ENCODE data around the gene C8B. TPM values are rescaled to one million over a fixed set of nuclear protein-coding genes. Genes with fewer than 3 reads are reported as not detected.

C8B gene
- polyA plus RNA-seq, 4 donors, result 0.06 to 0.45 (median 0.15) TPM; not detected in 1

DNA sequence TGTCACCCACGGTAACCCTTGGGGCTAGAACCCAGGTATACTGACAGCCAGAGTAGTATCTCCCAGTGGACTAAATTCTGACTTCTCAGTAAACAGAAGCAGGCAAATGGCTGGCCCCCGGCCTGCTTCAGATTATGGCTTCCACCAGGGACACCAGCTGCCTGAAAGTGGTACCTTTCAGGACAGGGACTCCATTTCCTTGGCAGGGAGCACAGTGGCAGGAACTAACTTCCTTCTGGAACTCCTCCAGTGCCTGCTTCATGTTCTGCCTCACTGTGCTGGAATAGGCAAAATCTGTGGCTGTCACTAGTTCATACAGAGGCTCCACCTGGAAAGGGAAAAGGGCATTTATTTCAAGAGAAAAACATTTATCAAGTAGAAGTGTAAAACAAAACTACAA, 32.7 kb downstream of the C8B start:
- Histone ChIP-seq H3K27me3 (ENCODE audit: control insufficient read depth in 3 of 3, insufficient read depth in 3 of 3, low read length in 3 of 3) (no peaks in the 10 kb centered on the region), H3K9me3 (ENCODE audit: control insufficient read depth in 2 of 2, insufficient read depth in 1 of 2, low read depth in 1 of 2, low read length in 1 of 2) (peaks cover 0 to 4% of the 10 kb centered on the region in 2 donors), H3K4me3 (ENCODE audit: low read depth in 1 of 3, low read length in 3 of 3) (no peak overlapping the region), H3K27ac (ENCODE audit: low read depth in 1 of 3, low read length in 2 of 3) (no peak overlapping the region), H3K4me1 (ENCODE audit: control insufficient read depth in 3 of 3, insufficient read depth in 2 of 3, low read depth in 1 of 3, low read length in 2 of 3) (no peaks in the 10 kb centered on the region), H3K36me3 (ENCODE audit: control insufficient read depth in 3 of 3, insufficient read depth in 2 of 3, low read depth in 1 of 3, low read length in 3 of 3) (no peaks in the 10 kb centered on the region)
- DNase-seq (no peak), FAIRE-seq (no peak)
- WGBS, 3 donors, result 55 to 72% (median 69%) methylated on average over 2 of the region's 2 CpGs

DNA sequence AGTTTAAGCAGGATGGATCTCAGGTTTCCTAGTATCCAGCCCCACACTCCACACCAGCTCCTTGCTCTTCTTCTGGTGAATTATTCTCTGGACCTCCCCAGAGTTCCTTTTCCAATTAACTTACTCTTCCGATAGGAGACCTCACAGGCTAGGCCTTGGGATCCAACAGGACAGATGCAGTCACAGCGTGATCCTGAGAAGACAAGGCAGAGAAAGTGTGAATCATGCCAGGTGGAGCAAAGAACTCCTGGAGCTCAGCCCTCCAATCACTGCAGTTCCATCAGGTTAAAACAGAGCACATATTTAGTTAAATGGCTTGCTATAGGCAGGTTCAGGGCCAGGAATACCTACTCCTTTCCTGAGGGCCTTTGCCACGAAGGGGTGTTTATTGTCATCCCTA, 34.1 kb downstream of the C8B start:
- WGBS, 3 donors, result 81 to 85% (median 85%) methylated on average over 3 of the region's 3 CpGs
- Histone ChIP-seq H3K4me3 (ENCODE audit: low read depth in 1 of 3, low read length in 3 of 3) (no peak overlapping the region), H3K4me1 (ENCODE audit: control insufficient read depth in 3 of 3, insufficient read depth in 2 of 3, low read depth in 1 of 3, low read length in 2 of 3) (no peaks in the 10 kb centered on the region), H3K9me3 (ENCODE audit: control insufficient read depth in 2 of 2, insufficient read depth in 1 of 2, low read depth in 1 of 2, low read length in 1 of 2) (peaks cover 0 to 4% of the 10 kb centered on the region in 2 donors), H3K27me3 (ENCODE audit: control insufficient read depth in 3 of 3, insufficient read depth in 3 of 3, low read length in 3 of 3) (no peaks in the 10 kb centered on the region), H3K36me3 (ENCODE audit: control insufficient read depth in 3 of 3, insufficient read depth in 2 of 3, low read depth in 1 of 3, low read length in 3 of 3) (no peaks in the 10 kb centered on the region), H3K27ac (ENCODE audit: low read depth in 1 of 3, low read length in 2 of 3) (no peak overlapping the region)
- DNase-seq (no peak), FAIRE-seq (no peak)

DNA sequence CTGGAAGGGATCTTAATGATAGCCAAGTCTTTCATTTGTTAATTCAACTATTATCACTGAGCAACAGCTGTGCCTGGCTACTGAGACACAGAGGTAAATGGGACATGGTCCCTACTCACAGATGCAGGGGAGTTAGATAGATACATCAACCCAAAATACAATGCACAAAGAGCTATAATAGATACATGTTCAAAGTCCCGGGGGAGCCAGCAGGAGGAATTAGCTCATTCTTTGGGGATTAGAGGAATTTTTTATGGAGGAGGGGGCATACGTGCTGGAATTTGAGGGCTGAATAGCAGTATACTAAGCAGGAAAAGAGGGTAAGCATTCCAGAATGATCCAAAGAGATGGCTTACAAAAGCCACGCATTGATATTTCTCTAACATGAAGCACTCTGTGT, 34.6 kb downstream of the C8B start:
- H3K9me3 ChIP-seq (ENCODE audit: control insufficient read depth in 2 of 2, insufficient read depth in 1 of 2, low read depth in 1 of 2, low read length in 1 of 2), result peaks cover 0 to 4% of the 10 kb centered on the region in 2 donors
- DNase-seq (no peak), FAIRE-seq (no peak)
- no peak overlapping the region for H3K27ac ChIP-seq (ENCODE audit: low read depth in 1 of 3, low read length in 2 of 3)
- WGBS, 3 donors, result 68 to 80% (median 73%) methylated on average over 3 of the region's 3 CpGs
- H3K4me1 ChIP-seq (ENCODE audit: control insufficient read depth in 3 of 3, insufficient read depth in 2 of 3, low read depth in 1 of 3, low read length in 2 of 3), result no peaks in the 10 kb centered on the region
- no peak overlapping the region for H3K4me3 ChIP-seq (ENCODE audit: low read depth in 1 of 3, low read length in 3 of 3)
- no peaks in the 10 kb centered on the region for H3K27me3 ChIP-seq (ENCODE audit: control insufficient read depth in 3 of 3, insufficient read depth in 3 of 3, low read length in 3 of 3)
- H3K36me3 ChIP-seq (ENCODE audit: control insufficient read depth in 3 of 3, insufficient read depth in 2 of 3, low read depth in 1 of 3, low read length in 3 of 3), result no peaks in the 10 kb centered on the region

DNA sequence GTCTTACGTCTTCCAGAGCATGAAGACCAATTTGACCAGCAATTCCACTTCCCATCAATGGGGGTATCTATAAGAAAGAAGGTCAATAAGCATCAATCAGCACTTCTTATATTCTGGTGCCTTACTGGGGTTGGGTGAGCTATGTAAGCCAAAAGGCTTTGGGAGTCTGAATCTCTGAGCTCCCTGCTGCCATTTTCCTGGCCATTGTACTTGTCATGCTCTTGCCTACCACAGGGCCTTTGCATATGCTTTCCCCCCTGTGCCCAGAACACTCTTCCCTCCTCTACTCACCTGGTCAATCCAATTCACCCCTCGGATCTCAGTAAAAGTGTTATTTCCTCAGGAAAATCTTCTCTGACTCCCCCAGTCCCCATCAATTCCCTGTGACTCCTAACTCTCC, 36.3 kb downstream of the C8B start:
- no peaks in the 10 kb centered on the region for H3K27me3 ChIP-seq (ENCODE audit: control insufficient read depth in 3 of 3, insufficient read depth in 3 of 3, low read length in 3 of 3)
- FAIRE-seq, result no peak
- no peak overlapping the region for H3K4me3 ChIP-seq (ENCODE audit: low read depth in 1 of 3, low read length in 3 of 3)
- no peak for DNase-seq
- H3K36me3 ChIP-seq (ENCODE audit: control insufficient read depth in 3 of 3, insufficient read depth in 2 of 3, low read depth in 1 of 3, low read length in 3 of 3), result no peaks in the 10 kb centered on the region
- H3K27ac ChIP-seq (ENCODE audit: low read depth in 1 of 3, low read length in 2 of 3), result no peak overlapping the region
- peaks cover 0 to 4% of the 10 kb centered on the region in 2 donors for H3K9me3 ChIP-seq (ENCODE audit: control insufficient read depth in 2 of 2, insufficient read depth in 1 of 2, low read depth in 1 of 2, low read length in 1 of 2)
- WGBS, 3 donors, result 80 to 88% (median 87%) methylated on average over 2 of the region's 2 CpGs
- H3K4me1 ChIP-seq (ENCODE audit: control insufficient read depth in 3 of 3, insufficient read depth in 2 of 3, low read depth in 1 of 3, low read length in 2 of 3), result no peaks in the 10 kb centered on the region

DNA sequence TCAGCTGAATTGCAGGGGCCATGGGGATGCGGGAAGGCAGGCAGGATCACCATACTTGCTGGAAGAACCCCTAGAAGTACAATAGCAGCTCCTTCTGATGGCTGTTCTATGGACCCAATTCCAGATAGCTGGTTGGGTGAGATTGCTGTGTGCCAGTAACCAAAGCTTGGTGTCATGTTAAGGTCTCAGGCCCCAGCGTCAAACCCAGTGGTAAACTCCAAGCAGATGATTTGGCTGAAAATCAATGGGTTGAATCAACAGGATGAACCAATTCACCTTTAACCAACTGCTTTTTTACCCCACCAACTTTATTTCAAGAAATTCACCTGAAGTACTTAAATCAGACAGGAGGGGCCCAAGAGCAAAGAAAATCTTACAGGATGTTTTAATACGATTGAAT, 37.8 kb downstream of the C8B start:
- FAIRE-seq (no peak), DNase-seq (no peak)
- Histone ChIP-seq H3K4me1 (ENCODE audit: control insufficient read depth in 3 of 3, insufficient read depth in 2 of 3, low read depth in 1 of 3, low read length in 2 of 3) (no peaks in the 10 kb centered on the region), H3K27me3 (ENCODE audit: control insufficient read depth in 3 of 3, insufficient read depth in 3 of 3, low read length in 3 of 3) (no peaks in the 10 kb centered on the region), H3K9me3 (ENCODE audit: control insufficient read depth in 2 of 2, insufficient read depth in 1 of 2, low read depth in 1 of 2, low read length in 1 of 2) (peaks cover 0 to 4% of the 10 kb centered on the region in 2 donors), H3K4me3 (ENCODE audit: low read depth in 1 of 3, low read length in 3 of 3) (no peak overlapping the region), H3K36me3 (ENCODE audit: control insufficient read depth in 3 of 3, insufficient read depth in 2 of 3, low read depth in 1 of 3, low read length in 3 of 3) (no peaks in the 10 kb centered on the region), H3K27ac (ENCODE audit: low read depth in 1 of 3, low read length in 2 of 3) (no peak overlapping the region)
- 89 to 99% (median 91%) methylated on average over 3 of the region's 3 CpGs for WGBS, 3 donors

DNA sequence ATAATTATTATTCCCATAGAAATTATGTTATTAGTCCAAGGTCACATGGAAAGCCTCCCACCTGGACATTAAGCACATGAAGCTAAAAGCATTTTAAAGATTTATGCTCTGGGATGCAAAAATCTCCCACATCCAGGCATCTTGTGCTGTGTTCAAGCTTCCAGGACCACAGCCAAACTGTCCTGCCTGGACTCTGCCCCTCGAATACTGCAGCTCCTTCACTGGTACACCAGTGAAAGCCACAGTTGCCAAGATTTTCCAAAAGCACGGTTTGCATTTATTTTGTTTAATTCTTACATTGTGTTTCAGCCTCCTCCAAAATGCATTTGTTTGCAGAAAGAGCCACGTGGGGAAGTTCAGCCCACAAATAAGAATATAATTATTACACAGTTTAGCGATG, 38.6 kb downstream of the C8B start:
- Histone ChIP-seq H3K27ac (ENCODE audit: low read depth in 1 of 3, low read length in 2 of 3) (no peak overlapping the region), H3K9me3 (ENCODE audit: control insufficient read depth in 2 of 2, insufficient read depth in 1 of 2, low read depth in 1 of 2, low read length in 1 of 2) (peaks cover 0 to 4% of the 10 kb centered on the region in 2 donors), H3K4me3 (ENCODE audit: low read depth in 1 of 3, low read length in 3 of 3) (no peak overlapping the region), H3K27me3 (ENCODE audit: control insufficient read depth in 3 of 3, insufficient read depth in 3 of 3, low read length in 3 of 3) (no peaks in the 10 kb centered on the region), H3K36me3 (ENCODE audit: control insufficient read depth in 3 of 3, insufficient read depth in 2 of 3, low read depth in 1 of 3, low read length in 3 of 3) (no peaks in the 10 kb centered on the region), H3K4me1 (ENCODE audit: control insufficient read depth in 3 of 3, insufficient read depth in 2 of 3, low read depth in 1 of 3, low read length in 2 of 3) (no peaks in the 10 kb centered on the region)
- WGBS, 3 donors, result 63 to 71% (median 66%) methylated on average over 4 of the region's 4 CpGs
- FAIRE-seq (no peak), DNase-seq (no peak)

DNA sequence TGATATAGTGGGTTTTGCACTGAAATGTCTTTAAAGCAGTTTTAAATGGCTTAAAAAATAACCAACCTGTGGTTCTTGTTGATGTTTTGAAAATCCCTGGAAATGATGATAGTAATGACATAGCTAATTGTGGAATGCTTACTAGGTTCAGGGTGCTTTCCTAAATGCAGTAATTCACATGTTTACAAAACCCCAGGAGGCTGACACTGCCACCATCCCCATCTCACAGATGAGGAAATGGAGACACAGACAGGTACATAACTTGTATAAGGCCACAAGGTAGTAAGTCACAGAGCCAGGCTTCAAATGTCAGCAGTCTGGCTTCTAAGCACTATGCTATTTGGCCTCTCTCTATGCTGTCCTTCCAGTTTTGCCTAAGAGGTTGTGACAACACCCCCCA, 40.6 kb downstream of the C8B start:
- H3K36me3 ChIP-seq (ENCODE audit: control insufficient read depth in 3 of 3, insufficient read depth in 2 of 3, low read depth in 1 of 3, low read length in 3 of 3), result no peaks in the 10 kb centered on the region
- H3K27me3 ChIP-seq (ENCODE audit: control insufficient read depth in 3 of 3, insufficient read depth in 3 of 3, low read length in 3 of 3), result no peaks in the 10 kb centered on the region
- peaks cover 1 to 4% of the 10 kb centered on the region in 2 donors for H3K9me3 ChIP-seq (ENCODE audit: control insufficient read depth in 2 of 2, insufficient read depth in 1 of 2, low read depth in 1 of 2, low read length in 1 of 2)
- FAIRE-seq (no peak), DNase-seq (no peak)
- no peaks in the 10 kb centered on the region for H3K4me1 ChIP-seq (ENCODE audit: control insufficient read depth in 3 of 3, insufficient read depth in 2 of 3, low read depth in 1 of 3, low read length in 2 of 3)
- H3K4me3 ChIP-seq (ENCODE audit: low read depth in 1 of 3, low read length in 3 of 3), result no peak overlapping the region
- no peak overlapping the region for H3K27ac ChIP-seq (ENCODE audit: low read depth in 1 of 3, low read length in 2 of 3)

DNA sequence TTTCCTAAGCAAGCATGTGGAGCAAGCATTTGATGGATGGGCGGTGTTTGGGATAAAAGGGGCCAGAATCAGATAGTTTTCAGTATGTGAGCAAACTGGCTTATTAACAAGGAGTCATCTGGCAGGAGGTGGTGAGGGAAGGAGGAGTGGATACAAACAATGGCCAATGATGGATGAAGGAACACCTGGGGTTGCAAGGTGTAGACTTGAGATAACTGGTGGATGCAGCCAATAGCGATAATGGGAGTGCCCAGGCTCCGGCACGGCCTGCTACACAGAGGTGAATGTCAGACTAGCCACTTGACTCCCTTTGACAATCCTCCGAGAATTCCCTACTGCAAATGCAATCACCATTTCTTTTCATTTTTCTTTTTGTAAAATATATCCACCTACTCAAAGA, 41.7 kb downstream of the C8B start:
- 85 to 96% (median 92%) methylated on average over 5 of the region's 5 CpGs for WGBS, 3 donors
- H3K27ac ChIP-seq (ENCODE audit: low read depth in 1 of 3, low read length in 2 of 3), result no peak overlapping the region
- peaks cover 1 to 4% of the 10 kb centered on the region in 2 donors for H3K9me3 ChIP-seq (ENCODE audit: control insufficient read depth in 2 of 2, insufficient read depth in 1 of 2, low read depth in 1 of 2, low read length in 1 of 2)
- H3K4me3 ChIP-seq (ENCODE audit: low read depth in 1 of 3, low read length in 3 of 3), result no peak overlapping the region
- H3K4me1 ChIP-seq (ENCODE audit: control insufficient read depth in 3 of 3, insufficient read depth in 2 of 3, low read depth in 1 of 3, low read length in 2 of 3), result peaks cover 0 to 3% (median 0%) of the 10 kb centered on the region in 3 donors
- DNase-seq (no peak), FAIRE-seq (no peak)
- no peaks in the 10 kb centered on the region for H3K36me3 ChIP-seq (ENCODE audit: control insufficient read depth in 3 of 3, insufficient read depth in 2 of 3, low read depth in 1 of 3, low read length in 3 of 3)
- no peaks in the 10 kb centered on the region for H3K27me3 ChIP-seq (ENCODE audit: control insufficient read depth in 3 of 3, insufficient read depth in 3 of 3, low read length in 3 of 3)

DNA sequence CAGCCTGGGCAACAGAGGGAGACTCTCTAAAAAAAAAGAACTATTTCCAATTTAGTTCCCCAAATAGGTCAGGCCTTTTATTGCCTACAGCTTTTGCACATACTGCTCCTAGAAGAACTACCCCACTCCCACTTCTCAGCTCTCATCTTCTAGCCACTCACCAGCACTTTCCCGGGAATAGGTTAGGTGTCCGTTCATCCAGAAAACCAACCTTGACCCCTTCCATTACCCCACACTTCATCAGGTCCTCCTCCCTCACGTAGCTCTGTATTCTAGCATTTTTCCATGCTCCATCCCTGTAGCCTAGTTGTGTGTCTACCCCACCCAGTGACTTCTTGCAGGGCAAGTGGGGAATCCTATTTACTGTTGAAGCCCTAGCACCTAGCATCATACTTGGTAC, 42.6 kb downstream of the C8B start:
- FAIRE-seq, result no peak

More for the DNA sequence above, 42.6 kb downstream of the C8B start:
- peaks cover 0 to 4% (median 0%) of the 10 kb centered on the region in 3 donors for H3K4me1 ChIP-seq (ENCODE audit: control insufficient read depth in 3 of 3, insufficient read depth in 2 of 3, low read depth in 1 of 3, low read length in 2 of 3)
- DNase-seq, result no peak
- H3K36me3 ChIP-seq (ENCODE audit: control insufficient read depth in 3 of 3, insufficient read depth in 2 of 3, low read depth in 1 of 3, low read length in 3 of 3), result no peaks in the 10 kb centered on the region
- 32 to 80% (median 68%) methylated on average over 3 of the region's 3 CpGs for WGBS, 3 donors
- no peaks in the 10 kb centered on the region for H3K27me3 ChIP-seq (ENCODE audit: control insufficient read depth in 3 of 3, insufficient read depth in 3 of 3, low read length in 3 of 3)
- H3K9me3 ChIP-seq (ENCODE audit: control insufficient read depth in 2 of 2, insufficient read depth in 1 of 2, low read depth in 1 of 2, low read length in 1 of 2), result peaks cover 0 to 1% of the 10 kb centered on the region in 2 donors
- no peak overlapping the region for H3K4me3 ChIP-seq (ENCODE audit: low read depth in 1 of 3, low read length in 3 of 3)
- no peak overlapping the region for H3K27ac ChIP-seq (ENCODE audit: low read depth in 1 of 3, low read length in 2 of 3)
